BE2C (cell line): Measurements from ENCODE around the gene CCDC57.

Source experiments
- DNase-seq: peaks from one replicate; pipeline ENCODE4 v3.0.0-alpha.2; 2020
- H3K27me3 ChIP-seq: fragments of 250-450 bp; sonication (Bioruptor Pico); 2 replicates; pipeline ENCODE4 v1.5.1; 2020; ENCODE audit warnings: mild to moderate bottlenecking
- H3K36me3 ChIP-seq: fragments of 250-450 bp; sonication (Bioruptor Pico); 2 replicates; pipeline ENCODE4 v1.5.1; 2020; ENCODE audit warnings: mild to moderate bottlenecking
- H3K4me1 ChIP-seq: fragments of 250-450 bp; sonication (Bioruptor Pico); 2 replicates; pipeline ENCODE4 v1.5.1; 2020
- H3K4me3 ChIP-seq: 2 replicates; pipeline ENCODE4 v1.5.1; 2011; ENCODE audit warnings: low read depth, low read length
- H3K9me3 ChIP-seq: fragments of 250-450 bp; sonication (Bioruptor Pico); 2 replicates; pipeline ENCODE4 v1.5.1; 2020
- TF ChIP-seq, protein P1 (sequence below): IDR thresholded peaks from 2 replicates; pipeline ENCODE4 v1.5.1; 2012; ENCODE audit warnings: mild to moderate bottlenecking, low read depth, low read length

CCDC57 gene

DNA sequence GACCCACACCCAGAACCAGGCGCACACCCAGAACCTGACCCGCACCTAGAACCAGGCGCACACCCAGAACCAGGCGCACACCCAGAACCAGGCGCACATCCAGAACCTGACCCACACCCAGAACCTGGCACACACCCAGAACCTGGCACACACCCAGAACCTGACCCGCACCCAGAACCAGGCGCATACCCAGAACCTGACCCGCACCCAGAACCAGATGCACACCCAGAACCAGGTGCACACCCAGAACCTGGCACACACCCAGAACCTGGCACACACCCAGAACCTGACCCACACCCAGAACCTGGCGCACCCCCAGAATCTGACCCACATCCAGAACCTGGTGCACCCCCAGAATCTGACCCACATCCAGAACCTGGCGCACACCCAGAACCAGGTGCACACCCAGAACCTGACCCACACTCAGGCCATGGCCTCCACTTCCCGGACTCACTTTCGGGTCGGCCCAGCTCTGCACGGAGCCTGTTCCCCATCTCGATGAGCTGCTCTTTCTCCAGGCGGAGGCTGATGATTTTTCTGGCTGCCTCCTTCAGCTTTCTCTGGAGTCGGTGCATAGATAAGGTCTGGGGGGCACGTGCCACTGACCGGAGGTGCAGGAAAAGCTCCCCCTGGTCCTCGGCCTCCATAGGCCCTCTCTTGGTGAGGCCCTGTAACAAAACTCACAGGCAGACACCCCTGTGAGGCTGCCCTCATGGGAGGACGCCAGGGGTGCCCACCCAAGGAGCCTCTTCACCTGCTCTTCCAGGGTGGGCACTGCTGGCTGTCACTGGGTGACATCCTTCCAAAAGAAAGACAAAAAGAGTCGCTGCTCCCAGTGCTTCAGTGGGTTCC is 61.3 kb downstream of the CCDC57 start:
- Histone ChIP-seq H3K36me3 (no peaks in the 10 kb centered on the region; the same call in 1 of the 2 replicates), H3K4me1 (no peaks in the 10 kb centered on the region), H3K9me3 (no peaks in the 10 kb centered on the region), H3K4me3 (no peak overlapping the region), H3K27me3 (no peaks in the 10 kb centered on the region)
- DNase-seq, result no peak
- TF ChIP-seq, protein P1, sequence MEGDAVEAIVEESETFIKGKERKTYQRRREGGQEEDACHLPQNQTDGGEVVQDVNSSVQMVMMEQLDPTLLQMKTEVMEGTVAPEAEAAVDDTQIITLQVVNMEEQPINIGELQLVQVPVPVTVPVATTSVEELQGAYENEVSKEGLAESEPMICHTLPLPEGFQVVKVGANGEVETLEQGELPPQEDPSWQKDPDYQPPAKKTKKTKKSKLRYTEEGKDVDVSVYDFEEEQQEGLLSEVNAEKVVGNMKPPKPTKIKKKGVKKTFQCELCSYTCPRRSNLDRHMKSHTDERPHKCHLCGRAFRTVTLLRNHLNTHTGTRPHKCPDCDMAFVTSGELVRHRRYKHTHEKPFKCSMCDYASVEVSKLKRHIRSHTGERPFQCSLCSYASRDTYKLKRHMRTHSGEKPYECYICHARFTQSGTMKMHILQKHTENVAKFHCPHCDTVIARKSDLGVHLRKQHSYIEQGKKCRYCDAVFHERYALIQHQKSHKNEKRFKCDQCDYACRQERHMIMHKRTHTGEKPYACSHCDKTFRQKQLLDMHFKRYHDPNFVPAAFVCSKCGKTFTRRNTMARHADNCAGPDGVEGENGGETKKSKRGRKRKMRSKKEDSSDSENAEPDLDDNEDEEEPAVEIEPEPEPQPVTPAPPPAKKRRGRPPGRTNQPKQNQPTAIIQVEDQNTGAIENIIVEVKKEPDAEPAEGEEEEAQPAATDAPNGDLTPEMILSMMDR, result no peak

- no peak for DNase-seq
- Histone ChIP-seq H3K27me3 (no peaks in the 10 kb centered on the region), H3K9me3 (no peaks in the 10 kb centered on the region), H3K4me1 (no peaks in the 10 kb centered on the region), H3K4me3 (no peak overlapping the region), H3K36me3 (no peaks in the 10 kb centered on the region; the same call in 1 of the 2 replicates)
- TF ChIP-seq, protein P1, result no peak
Observed at GRCh38 chr17:82149401-82150099, 63.1 kb downstream of the CCDC57 start.

GRCh38 chr17:82148997-82149396 is 63.6 kb downstream of the CCDC57 start:
- no peaks in the 10 kb centered on the region for H3K4me1 ChIP-seq
- H3K4me3 ChIP-seq, result no peak overlapping the region
- no peaks in the 10 kb centered on the region for H3K9me3 ChIP-seq
- H3K36me3 ChIP-seq, result no peaks in the 10 kb centered on the region; the same call in 1 of the 2 replicates
- TF ChIP-seq, protein P1, result no peak
- DNase-seq, result no peak
- no peaks in the 10 kb centered on the region for H3K27me3 ChIP-seq

- no peaks in the 10 kb centered on the region for H3K27me3 ChIP-seq
- TF ChIP-seq, protein P1, result no peak
- no peaks in the 10 kb centered on the region for H3K4me1 ChIP-seq
- no peak for DNase-seq
- no peak overlapping the region for H3K4me3 ChIP-seq
- no peaks in the 10 kb centered on the region; the same call in 1 of the 2 replicates for H3K36me3 ChIP-seq
- H3K9me3 ChIP-seq, result no peaks in the 10 kb centered on the region
Observed at GRCh38 chr17:82148011-82148410, 64.6 kb downstream of the CCDC57 start.

DNA sequence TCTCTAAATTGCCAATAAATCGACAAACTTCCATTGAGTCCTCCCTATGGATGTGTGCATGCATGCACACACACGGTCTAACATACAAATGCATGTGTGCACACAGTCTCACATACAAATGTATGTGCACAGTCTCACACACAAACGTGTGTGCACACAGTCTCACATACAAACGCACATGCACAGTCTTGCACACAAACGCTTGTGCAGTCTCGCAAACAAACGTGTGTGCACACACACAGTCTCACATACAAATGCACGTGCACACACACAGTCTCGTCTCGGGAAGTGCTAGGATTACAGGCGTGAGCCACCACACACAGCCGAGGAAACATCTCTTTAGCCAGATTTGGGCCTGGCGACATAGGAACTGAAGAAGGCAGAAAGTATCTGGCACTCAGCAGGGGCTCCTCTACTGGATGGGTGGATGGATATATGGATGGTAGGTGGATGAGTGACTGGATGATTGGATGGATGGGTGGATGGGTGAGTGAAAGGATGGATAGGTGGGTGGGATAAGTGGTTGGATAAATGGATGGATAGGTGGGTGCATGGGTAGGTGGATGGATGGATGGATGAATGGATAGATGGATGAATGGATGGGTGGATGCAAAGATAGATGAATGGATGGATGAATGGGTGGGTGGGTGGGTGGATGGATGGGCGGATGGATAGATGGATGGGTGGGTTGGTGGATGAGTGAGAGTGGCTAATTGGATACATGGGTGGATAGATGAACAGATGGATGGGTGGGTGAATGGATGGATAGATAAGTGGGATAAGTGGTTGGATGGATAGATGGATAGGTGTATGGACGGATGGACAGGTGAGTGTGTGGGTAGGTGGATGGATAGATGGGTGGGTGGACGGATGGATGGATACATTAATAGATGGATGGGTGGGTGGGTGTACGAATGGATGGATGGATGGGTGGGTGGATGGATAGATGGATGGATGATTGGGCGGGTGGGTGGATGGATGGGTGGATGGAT is 65.7 kb downstream of the CCDC57 start:
- no peaks in the 10 kb centered on the region for H3K4me1 ChIP-seq
- no peaks in the 10 kb centered on the region for H3K36me3 ChIP-seq
- TF ChIP-seq, protein P1, result no peak
- no peak overlapping the region for H3K4me3 ChIP-seq
- no peaks in the 10 kb centered on the region for H3K9me3 ChIP-seq
- DNase-seq, result no peak
- no peaks in the 10 kb centered on the region for H3K27me3 ChIP-seq
